Stimulated activated CD4-positive, alpha-beta T cell treated with anti-CD3 and anti-CD28 coated beads, Interleukin-4, amount 100 ng/mL, for 1 hour (primary cell): Measurements from ENCODE around the gene C19orf67.
"Not testable (repeated sequence)": the region's sequence is repeated elsewhere in the genome, so short reads cannot be mapped to it uniquely, and the experiment has no call there.

Experiments
- DNase-seq: peaks from one replicate; pipeline ENCODE4 v3.0.0-alpha.2; 2020

The C19orf67 gene

GRCh38 chr19:14055396-14055795 lies 30.2 kb downstream of the C19orf67 start:
- DNase-seq = no peak

GRCh38 chr19:14054721-14055120 lies 30.9 kb downstream of the C19orf67 start:
- no peak for DNase-seq

GRCh38 chr19:14054099-14054498 lies 31.5 kb downstream of the C19orf67 start:
- DNase-seq = no peak

- DNase-seq = no peak
These were observed 32.1 kb downstream of the C19orf67 start for GRCh38 chr19:14053500-14053899.

GRCh38 chr19:14053032-14053431 lies 32.6 kb downstream of the C19orf67 start:
- DNase-seq = no peak

- no peak for DNase-seq
These were observed 33.1 kb downstream of the C19orf67 start for GRCh38 chr19:14052470-14052869.

- DNase-seq = no peak
These were observed 33.6 kb downstream of the C19orf67 start for GRCh38 chr19:14051980-14052379.

GRCh38 chr19:14050961-14051360 lies 34.6 kb downstream of the C19orf67 start:
- DNase-seq = not testable (repeated sequence)

- DNase-seq = no peak
These were observed 35.1 kb downstream of the C19orf67 start for GRCh38 chr19:14050512-14050911.

GRCh38 chr19:14048443-14049153 lies 37.0 kb downstream of the C19orf67 start:
- DNase-seq = peak; percentile 81

- not testable (repeated sequence) for DNase-seq
These were observed 37.7 kb downstream of the C19orf67 start for GRCh38 chr19:14047866-14048265.

- not testable (repeated sequence) for DNase-seq
These were observed 42.6 kb downstream of the C19orf67 start for GRCh38 chr19:14042659-14043608.

- no peak for DNase-seq
These were observed 46.4 kb downstream of the C19orf67 start for GRCh38 chr19:14039181-14039580.

GRCh38 chr19:14035706-14036105 lies 49.9 kb downstream of the C19orf67 start:
- no peak for DNase-seq

- not testable (repeated sequence) for DNase-seq
These were observed 50.4 kb downstream of the C19orf67 start for GRCh38 chr19:14035159-14035558.

GRCh38 chr19:14033946-14034345 lies 51.6 kb downstream of the C19orf67 start:
- DNase-seq = no peak

GRCh38 chr19:14031719-14032480 lies 53.7 kb downstream of the C19orf67 start, which contains the start of gene IL27RA:
TSS of gene IL27RA (plus strand) at chr19:14031762. CDS start at chr19:14031873, 111 bp downstream.
- peak; percentile 84 for DNase-seq
